Pancreas (tissue), 10 donors: ENCODE measurements around the gene EPHA1. TPM values are rescaled to one million over a fixed set of nuclear protein-coding genes. Genes with fewer than 3 reads are reported as not detected.
"Not testable (repeated sequence)": the region's sequence is repeated elsewhere in the genome, so short reads cannot be mapped to it uniquely, and the experiment has no call there.

Experiments
- ATAC-seq, 4 donors: fragments of 200-7000 bp; cut with Tn5 transposase; one replicate each; pipeline versions ENCODE4 v1.8.0 to v1.9.1; 2020; ENCODE audit warnings: mild to moderate bottlenecking in 4 of 4, moderate library complexity in 4 of 4
- DNase-seq, 6 donors: peaks; one replicate each; pipeline ENCODE4 v3.0.0-alpha.2; 2020
- FAIRE-seq: peaks from 2 replicates; lab custom pipeline; 2012; peaks lifted over from hg19 to GRCh38; lab: Jason Lieb, UNC
- H3K27ac ChIP-seq, 4 donors: fragments of 200-600 bp; sonication (generic); 1 replicate in 3 of 4; 2 replicates in 1 of 4; pipeline versions ENCODE4 v1.5.0 to v1.8.0; 2020
- H3K27me3 ChIP-seq, 4 donors: fragments of 200-600 bp; one replicate each; pipeline ENCODE4 v1.8.0; 2021
- H3K36me3 ChIP-seq, 3 donors: fragments of 200-600 bp; sonication (generic) in 1 of 3; one replicate each; pipeline versions ENCODE4 v1.5.0 to v1.8.0; 2020 to 2021
- H3K4me1 ChIP-seq, 3 donors: fragments of 200-600 bp; one replicate each; pipeline ENCODE4 v1.8.0; 2021
- H3K4me3 ChIP-seq, 4 donors: fragments of 200-600 bp; sonication (generic) in 2 of 4; one replicate each; pipeline versions ENCODE4 v1.5.0 to v1.8.0; 2020 to 2021
- H3K9me3 ChIP-seq, 4 donors: fragments of 200-600 bp; one replicate each; pipeline ENCODE4 v1.8.0; 2021
- WGBS, 2 donors: extraction: QIAGEN DNeasy Blood & Tissue Kit; methylation state at CpG; one replicate each; pipeline ENCODE4 v1.1.7; 2013; 5-methylcytosine and 5-hydroxymethylcytosine counted together
- intact Hi-C, 3 donors: fragments of 100-400 bp; cut with DNase I; formaldehyde crosslinking; loops; one replicate each; pipeline versions ENCODE4 v1.11.1 to v1.14.2; 2022
- polyA plus RNA-seq, 2 donors: library from polyadenylated mRNA; stranded (reverse); fragments of 200-250 nt; gene quantifications; one replicate each; pipeline ENCODE4 v1.2.3, GENCODE V29; 2013
- total RNA-seq, 6 donors: library from RNA; stranded (reverse); fragmentation: NEBNext Ultra II Directional in 4 of 6; extraction: Animal tissue kit (Norgen Biotek cat#: 25700) in 4 of 6; gene quantifications; one replicate each; pipeline versions ENCODE4 v1.2.1 to v1.2.4, GENCODE V29; 2021 to 2023
- TF ChIP-seq, protein P1 (sequence below), 4 donors: fragments of 200-600 bp; sonication (generic) in 3 of 4; IDR thresholded peaks; one replicate each; pipeline versions ENCODE4 v1.5.0 to v1.8.0; 2021; ENCODE audit warnings: antibody characterized with exemption in 4 of 4
- donor health status: healthy with polysubstance abuse.
- donor health status: DM: no; HTN: no; CAD: no; lungs with moderate emphysema.
- donor health status: DM: no; HTN: no; CAD: no.
- donor health status: control.
- donor health status: control.
- donor health status: Bipolar disorder and iron deficiency.
- donor health status: DM: yes; HTN: yes; CAD: no.
- donor health status: DM: no; HTN: no; CAD: no.
- donor health status: DM: no; HTN: no; CAD: no.
- donor health status: DM: yes; HTN: yes; CAD: no.

EPHA1 gene
- total and polyA plus RNA-seq, 8 donors, result 5.3 to 14.2 (median 7.8) TPM

- Histone ChIP-seq H3K9me3 (no peaks in the 10 kb centered on the region), H3K4me3 (no peak overlapping the region), H3K36me3 (peaks cover 0 to 5% (median 0%) of the 10 kb centered on the region in 3 donors), H3K27ac (no peak overlapping the region), H3K27me3 (no peaks in the 10 kb centered on the region), H3K4me1 (peaks cover 0 to 17% (median 15%) of the 10 kb centered on the region in 3 donors)
- 94 to 99% methylated on average over 6 of the region's 6 CpGs for WGBS, 2 donors
- intact Hi-C loops, result no loop called here
- no peak for ATAC-seq
- TF ChIP-seq, protein P1, sequence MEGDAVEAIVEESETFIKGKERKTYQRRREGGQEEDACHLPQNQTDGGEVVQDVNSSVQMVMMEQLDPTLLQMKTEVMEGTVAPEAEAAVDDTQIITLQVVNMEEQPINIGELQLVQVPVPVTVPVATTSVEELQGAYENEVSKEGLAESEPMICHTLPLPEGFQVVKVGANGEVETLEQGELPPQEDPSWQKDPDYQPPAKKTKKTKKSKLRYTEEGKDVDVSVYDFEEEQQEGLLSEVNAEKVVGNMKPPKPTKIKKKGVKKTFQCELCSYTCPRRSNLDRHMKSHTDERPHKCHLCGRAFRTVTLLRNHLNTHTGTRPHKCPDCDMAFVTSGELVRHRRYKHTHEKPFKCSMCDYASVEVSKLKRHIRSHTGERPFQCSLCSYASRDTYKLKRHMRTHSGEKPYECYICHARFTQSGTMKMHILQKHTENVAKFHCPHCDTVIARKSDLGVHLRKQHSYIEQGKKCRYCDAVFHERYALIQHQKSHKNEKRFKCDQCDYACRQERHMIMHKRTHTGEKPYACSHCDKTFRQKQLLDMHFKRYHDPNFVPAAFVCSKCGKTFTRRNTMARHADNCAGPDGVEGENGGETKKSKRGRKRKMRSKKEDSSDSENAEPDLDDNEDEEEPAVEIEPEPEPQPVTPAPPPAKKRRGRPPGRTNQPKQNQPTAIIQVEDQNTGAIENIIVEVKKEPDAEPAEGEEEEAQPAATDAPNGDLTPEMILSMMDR (IDR thresholded peaks at IDR 0.05), result no peak
- FAIRE-seq, result no peak
- no peak for DNase-seq
Observed at GRCh38 chr7:143394068-143394467, 14.6 kb downstream of the EPHA1 start.

- WGBS, 2 donors, result 68% methylated on average over 14 of the region's 14 CpGs
- FAIRE-seq, result no peak
Observed at GRCh38 chr7:143393267-143394041, 15.2 kb downstream of the EPHA1 start.

DNA sequence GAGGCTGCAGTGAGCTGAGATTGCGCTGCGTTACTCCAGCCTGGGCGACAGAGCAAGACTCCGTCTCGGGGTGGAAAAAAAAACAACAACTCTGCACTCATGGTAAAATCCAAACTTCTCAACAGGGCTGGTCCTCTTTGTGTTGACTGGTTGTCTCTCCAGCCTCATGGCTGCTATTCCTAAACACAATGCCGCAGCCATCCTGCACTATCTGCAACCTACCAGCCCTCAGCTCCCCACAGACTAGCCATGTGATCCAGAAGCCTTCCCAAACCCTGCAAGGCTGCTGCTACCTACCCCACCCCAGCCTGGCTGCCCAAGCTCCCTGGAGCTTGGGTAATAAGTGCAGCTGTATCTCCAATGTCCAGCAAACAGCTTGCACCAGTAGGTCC lies 15.8 kb downstream of the EPHA1 start:
- peak in 1 of 6 donors; percentile 11 for DNase-seq
- Histone ChIP-seq H3K9me3 (no peaks in the 10 kb centered on the region), H3K4me1 (peaks cover 0 to 17% (median 15%) of the 10 kb centered on the region in 3 donors), H3K27me3 (no peaks in the 10 kb centered on the region), H3K27ac (peak overlapping the region in 3 of 4 donors; percentile 65 to 77 (median 74)), H3K36me3 (peaks cover 0 to 14% (median 0%) of the 10 kb centered on the region in 3 donors), H3K4me3 (no peak overlapping the region)
- intact Hi-C loops, result no loop called here
- no peak for FAIRE-seq
- no peak for ATAC-seq
- TF ChIP-seq, protein P1 (IDR thresholded peaks at IDR 0.05), result no peak
- 98 to 99% methylated on average over 6 of the region's 6 CpGs for WGBS, 2 donors

More at GRCh38 chr7:143393267-143394041, 15.2 kb downstream of the EPHA1 start:
- intact Hi-C loops, result no loop called here
- ATAC-seq (peak; percentile 43 to 67 (median 56)), DNase-seq (peak; percentile 34 to 71 (median 55))
- Histone ChIP-seq H3K4me1 (peaks cover 0 to 17% (median 15%) of the 10 kb centered on the region in 3 donors), H3K36me3 (peaks cover 0 to 12% (median 0%) of the 10 kb centered on the region in 3 donors), H3K27me3 (no peaks in the 10 kb centered on the region), H3K4me3 (no peak overlapping the region), H3K27ac (no peak overlapping the region), H3K9me3 (no peaks in the 10 kb centered on the region)
- TF ChIP-seq, protein P1 (IDR thresholded peaks at IDR 0.05), result no peak

DNA sequence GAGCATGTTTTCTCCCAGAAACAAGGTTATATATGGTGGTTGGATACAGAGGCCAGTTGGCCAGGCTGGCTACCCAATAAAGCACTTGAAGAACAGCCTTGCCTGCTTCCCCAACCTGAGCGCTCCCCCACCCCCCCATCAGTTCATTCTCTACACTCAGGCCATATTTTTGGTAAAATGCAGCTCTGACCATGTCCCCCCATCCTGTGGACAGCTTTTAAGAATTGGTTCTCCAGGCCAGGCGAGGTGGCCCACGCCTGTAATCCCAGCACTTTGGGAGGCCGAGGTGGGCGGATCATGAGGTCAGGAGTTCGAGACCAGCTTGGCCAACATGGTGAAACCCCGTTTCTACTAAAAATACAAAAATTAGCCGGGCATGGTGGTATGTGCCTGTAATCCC lies 16.2 kb downstream of the EPHA1 start:
- FAIRE-seq, H3K9me3 ChIP-seq, H3K4me3 ChIP-seq, DNase-seq, intact Hi-C loops, H3K27me3 ChIP-seq, ATAC-seq: not testable (repeated sequence)
- WGBS, 2 donors, result 92 to 95% methylated on average over 8 of the region's 8 CpGs
- peak overlapping the region in 3 of 4 donors; percentile 65 to 77 (median 74) for H3K27ac ChIP-seq
- peaks cover 0 to 14% (median 0%) of the 10 kb centered on the region in 3 donors for H3K36me3 ChIP-seq
- H3K4me1 ChIP-seq, result peaks cover 0 to 17% (median 15%) of the 10 kb centered on the region in 3 donors

GRCh38 chr7:143391462-143392404 lies 16.9 kb downstream of the EPHA1 start:
- Histone ChIP-seq H3K27me3 (no peaks in the 10 kb centered on the region), H3K4me3 (no peak overlapping the region), H3K9me3 (no peaks in the 10 kb centered on the region), H3K36me3 (peaks cover 0 to 14% (median 0%) of the 10 kb centered on the region in 3 donors), H3K4me1 (peaks cover 0 to 17% (median 15%) of the 10 kb centered on the region in 3 donors), H3K27ac (peak overlapping the region; percentile 64 to 77 (median 70))
- peak; percentile 37 to 61 (median 55) for ATAC-seq
- FAIRE-seq, result no peak
- DNase-seq, result peak in 3 of 6 donors; percentile 14 to 59 (median 53)
- TF ChIP-seq, protein P1 (IDR thresholded peaks at IDR 0.05), result no peak
- WGBS, 2 donors, result 72 to 78% methylated on average over 24 of the region's 24 CpGs
- intact Hi-C loops, result no loop called here
